Ovary (tissue), 9 donors: ENCODE measurements around the gene SOX30. TPM values are rescaled to one million over a fixed set of nuclear protein-coding genes. Genes with fewer than 3 reads are reported as not detected.

Source experiments
- DNase-seq, 5 donors: peaks; one replicate each; pipeline ENCODE4 v3.0.0-alpha.2; 2019 to 2020
- H3K27ac ChIP-seq, 2 donors: fragments of 200-600 bp; one replicate each; pipeline versions ENCODE4 v1.5.1 to v1.8.0; 2019 to 2022
- H3K27me3 ChIP-seq: fragments of 200-600 bp; one replicate; pipeline ENCODE4 v1.8.0; 2022
- H3K36me3 ChIP-seq: fragments of 200-600 bp; sonication (generic); one replicate; pipeline ENCODE4 v1.5.1; 2019
- H3K4me1 ChIP-seq: one replicate; pipeline ENCODE4 v1.8.1; 2013; ENCODE audit warnings: mild to moderate bottlenecking, moderate library complexity; ENCODE audit not compliant: insufficient read depth
- H3K4me3 ChIP-seq: fragments of 200-600 bp; sonication (generic); one replicate; pipeline ENCODE4 v1.5.1; 2017
- H3K9me3 ChIP-seq, 2 donors: fragments of 200-600 bp in 1 of 2; sonication (generic) in 1 of 2; one replicate each; pipeline versions ENCODE4 v1.5.1 to v1.8.1; 2013 to 2019; ENCODE audit warnings: mild to moderate bottlenecking in 1 of 2, moderate library complexity in 1 of 2
- EP300 ChIP-seq: sonication (generic); formaldehyde crosslinking; IDR thresholded peaks from one replicate; pipeline ENCODE4 v1.6.1; 2017; ENCODE audit warnings: antibody characterized with exemption
- POLR2A ChIP-seq: fragments of 450-650 bp; IDR thresholded peaks from one replicate; pipeline ENCODE4 v1.6.1; 2017; ENCODE audit warnings: antibody characterized with exemption, mild to moderate bottlenecking, moderate library complexity
- WGBS, 3 donors: extraction: QIAGEN DNeasy Blood & Tissue Kit in 1 of 3; methylation state at CpG; one replicate each; pipeline versions ENCODE4 v1.1.5 to v1.1.7; 2013 to 2017; 5-methylcytosine and 5-hydroxymethylcytosine counted together
- intact Hi-C, 4 donors: fragments of 100-400 bp; cut with DNase I; formaldehyde crosslinking; loops; one replicate each; pipeline versions ENCODE4 v1.11.0 to v1.15.1; 2022 to 2023
- polyA plus RNA-seq, 2 donors: library from polyadenylated mRNA; stranded (reverse); fragments of 200-250 nt in 1 of 2; fragments of 350-450 nt in 1 of 2; fragmentation: Illumina TruSeq in 1 of 2; extraction: RNeasy Lipid Tissue Mini Kit (QIAGEN cat#74804) in 1 of 2; gene quantifications; one replicate each; pipeline ENCODE4 v1.2.3, GENCODE V29; 2013 to 2014
- total RNA-seq, 7 donors: library from RNA; depleted of rRNA in 2 of 7; stranded (reverse); fragments of >200 nt in 2 of 7; fragmentation: NEBNext Ultra II Directional in 3 of 7; extraction: Animal tissue kit (Norgen Biotek cat#: 25700) in 3 of 7; gene quantifications; one replicate each; pipeline versions ENCODE4 v1.1.0 to v1.2.4, GENCODE V29; 2016 to 2023
- TF ChIP-seq, protein P1 (sequence below), 3 donors: fragments of 450-650 bp in 2 of 3; fragments of 200-600 bp in 1 of 3; IDR thresholded peaks; one replicate each; pipeline versions ENCODE4 v1.5.1 to v1.8.0; 2016 to 2022; ENCODE audit warnings: antibody characterized with exemption in 3 of 3, mild to moderate bottlenecking in 1 of 3
- donor health status: DM: no; HTN: no; CAD: no; lungs with moderate emphysema.
- donor health status: DM: no; HTN: no; CAD: no.
- donor health status: Bipolar disorder and iron deficiency.
- donor health status: DM: yes; HTN: yes; CAD: no.
- donor health status: DM: no; HTN: no; CAD: no.
- donor health status: DM: yes; HTN: yes; CAD: no.

Gene SOX30
- total and polyA plus RNA-seq, 9 donors = 0.11 to 0.15 (median 0.12) TPM; not detected in 4

DNA sequence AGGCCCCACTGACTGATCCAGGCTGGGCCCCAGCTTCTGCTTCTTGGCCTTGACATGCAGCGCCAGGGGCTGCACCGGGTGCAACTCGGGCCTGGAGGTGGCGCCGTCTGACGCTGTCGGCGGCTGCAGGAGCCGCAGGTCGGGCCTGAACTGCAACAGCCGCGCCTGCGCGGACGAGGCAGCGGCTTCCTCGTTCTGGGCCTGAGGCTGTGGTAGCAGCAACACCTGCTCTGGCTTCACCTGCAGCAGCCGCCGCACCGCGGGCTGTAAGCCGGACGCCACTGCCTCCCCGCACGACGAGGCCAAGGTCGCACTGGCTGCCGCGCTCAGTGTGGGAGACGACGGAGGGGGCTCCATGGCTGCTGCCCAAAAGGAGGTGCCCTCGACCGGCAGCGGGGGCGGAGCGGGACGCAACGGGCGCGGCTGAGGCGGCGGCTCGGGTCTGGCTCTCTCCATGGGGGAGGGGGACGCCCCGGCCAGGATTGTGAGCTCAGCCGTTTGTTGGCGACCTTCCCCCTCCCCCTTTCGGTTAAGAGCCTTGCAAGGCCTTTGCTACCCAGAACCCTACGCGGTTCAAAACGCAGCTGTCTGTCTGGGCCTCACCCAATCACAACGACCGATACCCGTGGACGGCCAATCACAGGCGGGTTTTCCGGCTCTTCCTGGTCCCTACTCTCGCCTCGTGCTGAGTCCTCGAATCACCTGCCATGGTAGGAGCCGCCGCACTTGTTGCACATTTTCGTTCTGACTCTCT is 438 bp downstream of the SOX30 start:
- H3K27ac ChIP-seq = no peak overlapping the region
- WGBS, 3 donors = 15 to 20% (median 18%) methylated on average over 62 to 63 of the region's 63 CpGs
- H3K4me3 ChIP-seq = peak overlapping the region; percentile 34
- no peaks in the 10 kb centered on the region for H3K9me3 ChIP-seq
- DNase-seq = peak; percentile 16 to 75 (median 39)
- H3K4me1 ChIP-seq = peaks cover 1% of the 10 kb centered on the region
- no peak for TF ChIP-seq POLR2A
- TF ChIP-seq, protein P1, sequence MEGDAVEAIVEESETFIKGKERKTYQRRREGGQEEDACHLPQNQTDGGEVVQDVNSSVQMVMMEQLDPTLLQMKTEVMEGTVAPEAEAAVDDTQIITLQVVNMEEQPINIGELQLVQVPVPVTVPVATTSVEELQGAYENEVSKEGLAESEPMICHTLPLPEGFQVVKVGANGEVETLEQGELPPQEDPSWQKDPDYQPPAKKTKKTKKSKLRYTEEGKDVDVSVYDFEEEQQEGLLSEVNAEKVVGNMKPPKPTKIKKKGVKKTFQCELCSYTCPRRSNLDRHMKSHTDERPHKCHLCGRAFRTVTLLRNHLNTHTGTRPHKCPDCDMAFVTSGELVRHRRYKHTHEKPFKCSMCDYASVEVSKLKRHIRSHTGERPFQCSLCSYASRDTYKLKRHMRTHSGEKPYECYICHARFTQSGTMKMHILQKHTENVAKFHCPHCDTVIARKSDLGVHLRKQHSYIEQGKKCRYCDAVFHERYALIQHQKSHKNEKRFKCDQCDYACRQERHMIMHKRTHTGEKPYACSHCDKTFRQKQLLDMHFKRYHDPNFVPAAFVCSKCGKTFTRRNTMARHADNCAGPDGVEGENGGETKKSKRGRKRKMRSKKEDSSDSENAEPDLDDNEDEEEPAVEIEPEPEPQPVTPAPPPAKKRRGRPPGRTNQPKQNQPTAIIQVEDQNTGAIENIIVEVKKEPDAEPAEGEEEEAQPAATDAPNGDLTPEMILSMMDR (IDR thresholded peaks at IDR 0.05) = no peak
- no peak for TF ChIP-seq EP300
- no peaks in the 10 kb centered on the region for H3K27me3 ChIP-seq
- no peaks in the 10 kb centered on the region for H3K36me3 ChIP-seq
- intact Hi-C loops = no loop called here

DNA sequence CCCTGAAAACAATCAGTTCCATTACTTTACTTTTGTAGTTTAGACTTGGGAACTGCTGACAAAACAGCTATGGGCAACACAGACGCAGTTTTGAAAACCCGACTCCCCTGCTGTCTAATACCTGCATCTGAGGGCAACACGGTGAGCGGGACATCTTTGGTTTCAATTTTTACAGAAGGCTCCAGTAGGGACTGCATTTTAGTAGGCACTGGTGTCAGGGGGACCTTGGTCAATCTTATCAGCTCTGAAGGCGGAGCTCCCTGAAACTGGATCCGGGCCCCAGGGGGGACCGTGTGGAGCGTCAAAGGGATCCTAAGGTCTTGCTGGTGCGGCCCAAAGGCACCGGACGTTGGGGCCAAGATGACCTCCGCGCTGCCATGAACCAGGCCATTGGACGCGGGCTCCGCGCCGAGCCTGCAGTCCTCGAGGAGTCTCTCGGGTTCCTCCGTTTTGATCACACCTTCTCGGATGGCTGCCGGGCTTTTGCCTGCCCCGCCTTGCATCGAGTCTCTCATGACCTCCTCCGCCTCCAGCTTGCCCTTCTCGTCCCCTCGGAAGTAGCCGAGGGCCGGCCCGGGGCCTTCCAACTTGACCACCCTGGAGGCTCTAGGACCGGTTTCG is 1.1 kb downstream of the SOX30 start:
- Histone ChIP-seq H3K27ac (no peak overlapping the region), H3K36me3 (no peaks in the 10 kb centered on the region), H3K4me1 (peaks cover 1% of the 10 kb centered on the region), H3K4me3 (no peak overlapping the region), H3K27me3 (no peaks in the 10 kb centered on the region), H3K9me3 (no peaks in the 10 kb centered on the region)
- WGBS, 3 donors = 66 to 75% (median 70%) methylated on average over 33 of the region's 33 CpGs
- intact Hi-C loops = no loop called here
- no peak for TF ChIP-seq POLR2A
- TF ChIP-seq, protein P1 (IDR thresholded peaks at IDR 0.05) = no peak
- TF ChIP-seq EP300 = no peak
- DNase-seq = no peak

DNA sequence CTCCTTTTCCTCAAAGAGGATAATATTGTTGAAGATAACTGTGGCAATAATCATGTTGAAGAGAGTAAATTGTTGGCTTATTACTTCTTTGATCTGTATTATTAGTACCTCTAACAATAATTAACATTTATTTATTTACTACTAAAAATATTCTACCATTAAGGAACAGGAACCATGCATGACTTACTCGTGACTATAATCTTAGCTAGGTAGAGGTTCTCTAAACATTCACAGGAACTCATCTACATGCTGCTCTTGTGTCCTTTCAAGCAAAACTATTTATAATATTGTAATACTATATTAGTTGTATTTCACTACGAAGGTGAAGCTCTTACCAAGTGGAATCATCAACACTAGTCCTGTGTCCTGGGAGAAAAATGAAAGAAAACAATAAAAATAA is 3.1 kb downstream of the SOX30 start:
- TF ChIP-seq EP300 = no peak
- TF ChIP-seq POLR2A = no peak
- TF ChIP-seq, protein P1 (IDR thresholded peaks at IDR 0.05) = no peak
- Histone ChIP-seq H3K36me3 (no peaks in the 10 kb centered on the region), H3K9me3 (no peaks in the 10 kb centered on the region), H3K4me1 (peaks cover 1% of the 10 kb centered on the region), H3K27ac (no peak overlapping the region), H3K4me3 (no peak overlapping the region), H3K27me3 (no peaks in the 10 kb centered on the region)
- DNase-seq = no peak
- WGBS, 3 donors = 86 to 87% (median 86%) methylated on average over 2 of the region's 2 CpGs
- intact Hi-C loops = no loop called here

DNA sequence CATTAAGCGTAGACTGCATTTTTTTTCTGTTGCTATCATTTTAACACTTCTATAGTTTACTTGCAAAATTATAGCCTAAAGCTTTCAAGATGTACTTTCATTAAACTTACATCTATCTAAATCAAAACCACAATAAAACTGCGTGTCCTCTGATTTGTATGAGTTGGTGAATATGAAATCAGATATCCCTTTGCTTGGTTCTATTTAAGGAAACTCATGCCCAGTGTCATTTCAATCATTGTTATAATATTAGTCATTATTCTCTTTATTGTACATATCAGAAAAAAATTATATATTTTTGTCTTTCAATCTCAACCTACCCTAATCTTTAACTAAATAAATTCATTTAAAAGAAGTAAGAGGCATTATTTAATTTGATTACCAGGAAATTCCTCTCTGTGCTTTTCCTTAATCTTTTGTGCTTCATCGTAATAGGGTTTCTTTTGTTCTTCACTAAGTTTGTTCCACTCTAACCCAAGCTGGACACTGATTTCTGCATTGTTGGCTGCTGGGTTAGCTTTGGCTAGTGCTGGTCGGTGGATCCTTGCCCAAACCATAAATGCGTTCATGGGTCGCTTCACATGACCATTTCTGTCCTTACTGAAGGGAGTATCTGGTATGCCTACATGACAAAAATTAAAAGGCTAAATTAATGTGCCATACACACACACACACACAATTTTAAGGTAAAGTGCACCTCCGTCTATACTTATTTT is 3.8 kb downstream of the SOX30 start:
- TF ChIP-seq, protein P1 (IDR thresholded peaks at IDR 0.05) = no peak
- TF ChIP-seq POLR2A = no peak
- TF ChIP-seq EP300 = no peak
- H3K36me3 ChIP-seq = no peaks in the 10 kb centered on the region
- no peaks in the 10 kb centered on the region for H3K27me3 ChIP-seq
- H3K4me1 ChIP-seq = peaks cover 1% of the 10 kb centered on the region
- DNase-seq = no peak
- intact Hi-C loops = no loop called here
- H3K9me3 ChIP-seq = no peaks in the 10 kb centered on the region
- no peak overlapping the region for H3K27ac ChIP-seq
- 87 to 89% (median 89%) methylated on average over 7 of the region's 7 CpGs for WGBS, 3 donors
- no peak overlapping the region for H3K4me3 ChIP-seq
